ENCODE measurements around the gene MFAP3. TPM values are rescaled to one million over a fixed set of nuclear protein-coding genes. Genes with fewer than 3 reads are reported as not detected.
"Not testable (repeated sequence)": the region's sequence is repeated elsewhere in the genome, so short reads cannot be mapped to it uniquely, and the experiment has no call there.

The MFAP3 gene
- total RNA-seq, 2 donors from 2014 or later = 34.3 to 72.4 TPM

DNA sequence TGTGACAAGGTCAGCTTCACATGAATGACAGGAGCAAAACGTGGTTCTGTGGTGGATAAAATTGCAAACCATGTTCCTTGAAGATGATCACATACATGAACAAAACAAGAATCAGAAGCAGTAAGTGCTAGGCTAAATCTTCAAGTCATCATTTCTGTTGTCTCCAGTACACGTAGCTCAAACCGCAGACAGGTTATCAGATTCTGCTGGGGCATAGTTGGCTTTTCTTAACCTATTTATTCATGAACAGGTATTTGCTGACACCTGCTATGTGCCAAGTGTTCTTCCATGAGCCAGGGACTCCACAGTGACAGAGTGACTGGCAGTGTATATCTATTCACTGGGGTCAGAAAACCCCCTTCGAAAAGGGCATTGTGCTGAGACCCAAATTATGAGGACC lies 20.8 kb downstream of the MFAP3 start:
- H3K27me3 ChIP-seq = no peaks in the 10 kb centered on the region
- no peak overlapping the region for H3K4me3 ChIP-seq
- DNase-seq (ENCODE audit: low spot score) = no peak
- TF ChIP-seq, protein P1, sequence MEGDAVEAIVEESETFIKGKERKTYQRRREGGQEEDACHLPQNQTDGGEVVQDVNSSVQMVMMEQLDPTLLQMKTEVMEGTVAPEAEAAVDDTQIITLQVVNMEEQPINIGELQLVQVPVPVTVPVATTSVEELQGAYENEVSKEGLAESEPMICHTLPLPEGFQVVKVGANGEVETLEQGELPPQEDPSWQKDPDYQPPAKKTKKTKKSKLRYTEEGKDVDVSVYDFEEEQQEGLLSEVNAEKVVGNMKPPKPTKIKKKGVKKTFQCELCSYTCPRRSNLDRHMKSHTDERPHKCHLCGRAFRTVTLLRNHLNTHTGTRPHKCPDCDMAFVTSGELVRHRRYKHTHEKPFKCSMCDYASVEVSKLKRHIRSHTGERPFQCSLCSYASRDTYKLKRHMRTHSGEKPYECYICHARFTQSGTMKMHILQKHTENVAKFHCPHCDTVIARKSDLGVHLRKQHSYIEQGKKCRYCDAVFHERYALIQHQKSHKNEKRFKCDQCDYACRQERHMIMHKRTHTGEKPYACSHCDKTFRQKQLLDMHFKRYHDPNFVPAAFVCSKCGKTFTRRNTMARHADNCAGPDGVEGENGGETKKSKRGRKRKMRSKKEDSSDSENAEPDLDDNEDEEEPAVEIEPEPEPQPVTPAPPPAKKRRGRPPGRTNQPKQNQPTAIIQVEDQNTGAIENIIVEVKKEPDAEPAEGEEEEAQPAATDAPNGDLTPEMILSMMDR (IDR thresholded peaks at IDR 0.05) = no peak
- peaks cover 0 to 23% of the 10 kb centered on the region in 2 donors for H3K4me1 ChIP-seq
- no peaks in the 10 kb centered on the region for H3K36me3 ChIP-seq
- no peaks in the 10 kb centered on the region for H3K9me3 ChIP-seq
- peak overlapping the region in 1 of 2 donors; percentile 80 for H3K27ac ChIP-seq

DNA sequence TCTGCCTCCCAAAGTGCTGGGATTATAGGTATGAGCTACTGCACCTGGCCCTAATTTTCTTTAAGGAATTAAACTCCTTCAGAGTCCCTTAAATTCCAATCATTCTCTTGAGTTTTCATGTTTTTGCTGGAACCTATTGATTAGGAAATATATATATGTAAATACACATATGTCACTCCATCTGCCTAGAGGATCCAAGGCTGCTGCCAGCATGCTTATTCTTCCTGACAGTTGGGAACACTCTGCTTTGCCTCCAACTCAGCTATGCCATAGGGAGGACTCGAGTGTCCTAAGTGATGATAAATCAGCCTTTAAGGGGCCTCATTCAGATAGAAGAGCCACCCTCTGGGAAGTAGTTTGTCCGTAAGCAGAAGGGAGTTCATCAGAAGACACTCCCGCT lies 21.8 kb downstream of the MFAP3 start:
- H3K4me3 ChIP-seq = no peak overlapping the region

DNA sequence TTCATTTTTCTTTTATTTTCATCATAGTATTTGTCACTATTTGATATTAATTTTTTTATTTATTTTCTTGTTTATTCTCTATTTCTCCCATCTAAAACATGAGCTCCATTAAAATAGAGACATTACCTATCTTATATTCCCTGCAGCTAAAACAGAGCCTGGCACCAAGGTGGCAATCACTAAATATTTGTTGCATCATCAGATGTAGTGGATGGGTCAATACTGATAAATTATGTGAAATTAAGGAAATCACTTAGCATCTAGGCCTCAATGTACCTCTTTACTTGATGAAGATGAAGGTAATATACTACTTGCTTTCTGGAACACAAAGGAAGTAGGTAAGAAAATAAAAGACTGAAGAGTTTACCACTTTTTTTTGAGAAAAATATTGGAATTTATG lies 24.6 kb downstream of the MFAP3 start:
- DNase-seq (ENCODE audit: low spot score) = no peak
- no peaks in the 10 kb centered on the region for H3K9me3 ChIP-seq
- H3K4me1 ChIP-seq = peaks cover 0 to 9% of the 10 kb centered on the region in 2 donors
- TF ChIP-seq, protein P1 (IDR thresholded peaks at IDR 0.05) = no peak
- no peaks in the 10 kb centered on the region for H3K27me3 ChIP-seq
- no peak overlapping the region for H3K4me3 ChIP-seq
- H3K27ac ChIP-seq = no peak overlapping the region
- H3K36me3 ChIP-seq = no peaks in the 10 kb centered on the region

More for the DNA sequence above, 21.8 kb downstream of the MFAP3 start:
- DNase-seq (ENCODE audit: low spot score) = no peak
- Histone ChIP-seq H3K4me1 (peaks cover 0 to 20% of the 10 kb centered on the region in 2 donors), H3K9me3 (no peaks in the 10 kb centered on the region), H3K36me3 (no peaks in the 10 kb centered on the region), H3K27ac (no peak overlapping the region), H3K27me3 (no peaks in the 10 kb centered on the region)
- TF ChIP-seq, protein P1 (IDR thresholded peaks at IDR 0.05) = no peak

DNA sequence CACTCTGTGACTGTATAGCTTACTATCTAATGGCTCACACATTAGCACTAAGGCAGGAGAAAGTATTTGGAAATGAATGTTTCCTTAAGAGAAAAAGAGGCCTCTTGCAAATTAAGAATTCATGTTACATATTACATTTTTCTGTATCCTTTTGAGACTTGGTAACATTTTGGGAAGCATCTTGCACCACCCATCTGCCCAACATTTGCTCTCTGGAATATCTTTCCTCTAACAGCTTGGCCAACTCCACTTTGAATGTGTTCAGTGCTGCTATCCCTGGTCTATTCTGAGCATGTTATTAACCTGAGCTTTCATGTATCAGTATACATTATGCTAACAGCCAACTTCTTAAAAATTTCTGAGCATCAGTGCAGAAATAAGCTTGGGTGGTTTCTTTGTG lies 27.2 kb downstream of the MFAP3 start:
- Histone ChIP-seq H3K9me3 (no peaks in the 10 kb centered on the region), H3K4me3 (no peak overlapping the region), H3K27ac (no peak overlapping the region), H3K4me1 (no peaks in the 10 kb centered on the region), H3K36me3 (no peaks in the 10 kb centered on the region), H3K27me3 (no peaks in the 10 kb centered on the region)
- TF ChIP-seq, protein P1 (IDR thresholded peaks at IDR 0.05) = no peak
- DNase-seq (ENCODE audit: low spot score) = no peak

DNA sequence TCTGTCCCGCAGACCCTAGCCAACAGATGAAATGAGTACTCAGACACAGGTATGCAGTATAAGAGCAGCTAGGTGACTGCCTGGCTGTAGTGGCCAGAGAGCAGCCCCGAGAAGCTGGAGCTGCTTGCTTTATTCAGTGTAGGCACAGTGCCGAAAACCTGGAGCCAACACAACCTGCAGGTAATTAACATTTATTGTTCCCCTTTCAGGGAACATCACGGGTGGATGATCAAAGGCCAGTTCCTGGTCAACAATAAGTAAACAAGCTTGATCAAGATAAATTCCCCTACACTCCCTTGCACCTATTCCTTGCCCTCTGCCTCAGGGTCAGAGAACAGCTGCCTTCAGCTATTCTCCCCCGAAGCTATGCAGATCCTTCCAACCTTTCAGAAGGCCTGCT lies 31.1 kb downstream of the MFAP3 start:
- H3K4me3 ChIP-seq; H3K27me3 ChIP-seq; H3K27ac ChIP-seq; DNase-seq (ENCODE audit: low spot score); H3K4me1 ChIP-seq; H3K36me3 ChIP-seq; H3K9me3 ChIP-seq: not testable (repeated sequence)

DNA sequence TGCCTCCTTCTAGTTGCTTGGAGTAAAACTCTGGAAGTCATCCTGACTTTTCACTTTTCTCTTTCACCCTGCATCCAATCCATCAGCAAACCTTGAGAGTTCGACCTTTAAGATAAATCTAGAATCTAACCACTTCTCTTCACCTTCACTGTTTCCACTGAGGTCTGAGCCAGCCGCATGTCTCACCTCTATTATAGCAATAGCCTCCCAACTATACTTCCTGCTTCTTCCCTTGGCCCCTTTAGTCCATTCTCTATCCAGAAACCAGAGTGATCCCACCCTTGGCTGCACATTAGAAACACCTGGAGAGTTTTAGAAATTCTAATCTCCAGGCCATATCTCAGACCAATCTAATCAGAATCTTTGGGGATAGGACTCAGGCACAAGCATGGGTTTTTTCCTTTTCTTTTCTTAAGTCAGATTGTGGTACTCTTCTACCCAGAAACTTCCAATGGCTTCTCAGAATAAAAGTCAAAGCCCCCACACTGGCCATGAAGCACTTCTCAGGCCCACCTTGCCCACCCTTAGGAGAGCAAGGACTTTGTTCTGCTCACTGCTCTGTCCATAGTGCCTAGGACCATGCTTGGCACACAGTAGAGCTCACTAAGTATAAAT lies 33.1 kb downstream of the MFAP3 start:
- Histone ChIP-seq H3K9me3 (no peaks in the 10 kb centered on the region), H3K4me1 (peaks cover 0 to 6% of the 10 kb centered on the region in 2 donors), H3K27me3 (no peaks in the 10 kb centered on the region), H3K4me3 (no peak overlapping the region), H3K27ac (no peak overlapping the region), H3K36me3 (no peaks in the 10 kb centered on the region)
- DNase-seq (ENCODE audit: low spot score) = no peak
- TF ChIP-seq, protein P1 (IDR thresholded peaks at IDR 0.05) = no peak
